Measurements from ENCODE around the gene KIAA0930. TPM values are rescaled to one million over a fixed set of nuclear protein-coding genes. Genes with fewer than 3 reads are reported as not detected.
A peak's percentile ranks its signal among the peaks of the same experiment; 100 is the strongest.

KIAA0930 gene
- total RNA-seq, 2 donors from 2014 or later, result 29.1 to 55.1 TPM

DNA sequence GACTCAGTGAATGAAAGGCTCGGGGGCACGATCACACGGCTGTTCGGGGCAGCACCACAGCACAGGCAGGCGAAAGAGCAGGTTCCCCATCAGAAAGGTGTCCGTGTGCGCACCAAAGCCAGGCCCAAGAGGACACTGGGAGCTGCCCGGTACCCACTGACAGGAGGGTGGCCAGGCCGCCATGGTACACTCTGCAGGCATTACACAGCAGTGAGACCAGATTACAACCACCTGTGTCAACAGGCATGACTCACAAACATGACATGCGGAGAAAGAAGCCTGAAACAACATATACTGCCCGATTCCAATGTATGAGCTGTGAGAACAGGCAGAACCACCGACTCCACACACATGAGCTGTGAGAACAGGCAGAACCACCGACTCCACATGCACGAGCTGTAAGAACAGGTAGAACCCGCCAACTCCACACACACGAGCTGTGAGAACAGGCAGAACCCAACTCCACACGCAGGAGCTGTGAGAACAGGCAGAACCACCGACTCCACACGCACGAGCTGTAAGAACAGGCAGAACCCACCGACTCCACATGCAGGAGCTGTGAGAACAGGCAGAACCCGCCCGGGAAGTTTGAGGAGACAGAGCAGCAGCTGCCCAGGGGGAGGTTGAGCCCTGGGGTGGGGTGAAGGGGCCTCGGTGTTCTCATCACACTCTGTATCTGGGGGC, 32.6 kb downstream of the KIAA0930 start:
- Histone ChIP-seq H3K4me1 (replicated peaks) (no peaks in the 10 kb centered on the region), H3K9me3 (no peaks in the 10 kb centered on the region), H3K27ac (peak overlapping the region; percentile 9 to 31), H3K27me3 (replicated peaks; ENCODE audit: insufficient read depth) (no peaks in the 10 kb centered on the region), H3K36me3 (no peaks in the 10 kb centered on the region), H3K4me3 (no peak overlapping the region)
- 60% methylated on average over 24 of the region's 24 CpGs for WGBS
- intact Hi-C loops (cut with DNase I), result no loop called here
- peak; percentile 53 for DNase-seq (ENCODE audit: low spot score)
- TF ChIP-seq POLR2A (IDR thresholded peaks at IDR 0.05) (no peak), POLR2AphosphoS5 (IDR thresholded peaks at IDR 0.05) (peak; percentile 34)
- TF ChIP-seq, protein P1, sequence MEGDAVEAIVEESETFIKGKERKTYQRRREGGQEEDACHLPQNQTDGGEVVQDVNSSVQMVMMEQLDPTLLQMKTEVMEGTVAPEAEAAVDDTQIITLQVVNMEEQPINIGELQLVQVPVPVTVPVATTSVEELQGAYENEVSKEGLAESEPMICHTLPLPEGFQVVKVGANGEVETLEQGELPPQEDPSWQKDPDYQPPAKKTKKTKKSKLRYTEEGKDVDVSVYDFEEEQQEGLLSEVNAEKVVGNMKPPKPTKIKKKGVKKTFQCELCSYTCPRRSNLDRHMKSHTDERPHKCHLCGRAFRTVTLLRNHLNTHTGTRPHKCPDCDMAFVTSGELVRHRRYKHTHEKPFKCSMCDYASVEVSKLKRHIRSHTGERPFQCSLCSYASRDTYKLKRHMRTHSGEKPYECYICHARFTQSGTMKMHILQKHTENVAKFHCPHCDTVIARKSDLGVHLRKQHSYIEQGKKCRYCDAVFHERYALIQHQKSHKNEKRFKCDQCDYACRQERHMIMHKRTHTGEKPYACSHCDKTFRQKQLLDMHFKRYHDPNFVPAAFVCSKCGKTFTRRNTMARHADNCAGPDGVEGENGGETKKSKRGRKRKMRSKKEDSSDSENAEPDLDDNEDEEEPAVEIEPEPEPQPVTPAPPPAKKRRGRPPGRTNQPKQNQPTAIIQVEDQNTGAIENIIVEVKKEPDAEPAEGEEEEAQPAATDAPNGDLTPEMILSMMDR (IDR thresholded peaks at IDR 0.05), result no peak

DNA sequence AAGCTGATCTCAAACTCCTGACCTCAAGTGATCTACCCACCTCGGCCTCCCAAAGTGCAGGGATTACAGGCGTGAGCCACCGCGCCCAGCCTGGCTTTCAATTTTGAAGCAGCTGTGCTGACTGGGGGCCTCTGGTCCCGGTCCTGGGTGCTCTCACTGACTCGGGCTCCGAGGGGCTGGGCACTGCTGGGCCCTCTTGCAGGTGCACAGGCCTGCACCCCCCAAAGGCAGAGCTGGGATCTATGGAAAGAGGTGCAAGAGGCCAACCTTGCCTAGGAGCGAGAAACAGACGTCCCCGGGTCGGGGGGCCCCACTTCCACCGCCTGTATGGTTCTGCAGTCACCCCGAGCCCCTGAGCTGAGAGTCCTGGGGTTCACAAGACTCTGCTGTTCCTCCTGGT, 33.2 kb downstream of the KIAA0930 start:
- Histone ChIP-seq H3K27me3 (replicated peaks; ENCODE audit: insufficient read depth) (no peaks in the 10 kb centered on the region), H3K4me3 (no peak overlapping the region), H3K4me1 (replicated peaks) (no peaks in the 10 kb centered on the region), H3K36me3 (peaks cover 0 to 5% of the 10 kb centered on the region in 2 donors), H3K27ac (no peak overlapping the region), H3K9me3 (no peaks in the 10 kb centered on the region)
- TF ChIP-seq POLR2AphosphoS5 (IDR thresholded peaks at IDR 0.05) (no peak), POLR2A (IDR thresholded peaks at IDR 0.05) (no peak)
- TF ChIP-seq, protein P1 (IDR thresholded peaks at IDR 0.05), result no peak
- WGBS, result 93% methylated on average over 13 of the region's 13 CpGs
- intact Hi-C loops (cut with DNase I), result no loop called here
- no peak for DNase-seq (ENCODE audit: low spot score)

DNA sequence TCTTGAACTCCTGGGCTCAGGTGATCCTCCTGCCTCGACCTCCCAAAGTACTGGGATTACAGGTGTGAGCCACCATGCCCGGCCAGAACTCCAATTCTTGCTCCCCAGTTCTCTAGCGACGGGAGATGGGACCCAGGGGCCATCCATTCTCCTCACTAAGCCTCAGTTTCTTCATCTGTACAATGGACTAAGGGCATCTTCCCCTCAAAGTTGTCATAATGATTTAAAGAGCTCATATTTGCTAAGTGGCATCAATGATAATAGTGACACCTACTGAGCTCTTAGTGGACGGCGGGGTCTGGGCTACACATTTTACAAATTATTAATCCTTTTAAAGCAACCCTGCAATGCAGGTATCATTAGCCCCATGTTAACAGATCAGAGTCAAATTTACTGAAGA, 34.5 kb downstream of the KIAA0930 start:
- no peaks in the 10 kb centered on the region for H3K27me3 ChIP-seq (replicated peaks; ENCODE audit: insufficient read depth)
- H3K27ac ChIP-seq, result no peak overlapping the region
- no peak overlapping the region for H3K4me3 ChIP-seq
- WGBS, result 95% methylated on average over 6 of the region's 6 CpGs
- H3K4me1 ChIP-seq (replicated peaks), result no peaks in the 10 kb centered on the region
- peaks cover 0 to 6% of the 10 kb centered on the region in 2 donors for H3K36me3 ChIP-seq
- H3K9me3 ChIP-seq, result no peaks in the 10 kb centered on the region
- TF ChIP-seq POLR2AphosphoS5 (IDR thresholded peaks at IDR 0.05) (no peak), POLR2A (IDR thresholded peaks at IDR 0.05) (no peak)
- TF ChIP-seq, protein P1 (IDR thresholded peaks at IDR 0.05), result no peak
- intact Hi-C loops (cut with DNase I), result no loop called here
- DNase-seq (ENCODE audit: low spot score), result no peak

DNA sequence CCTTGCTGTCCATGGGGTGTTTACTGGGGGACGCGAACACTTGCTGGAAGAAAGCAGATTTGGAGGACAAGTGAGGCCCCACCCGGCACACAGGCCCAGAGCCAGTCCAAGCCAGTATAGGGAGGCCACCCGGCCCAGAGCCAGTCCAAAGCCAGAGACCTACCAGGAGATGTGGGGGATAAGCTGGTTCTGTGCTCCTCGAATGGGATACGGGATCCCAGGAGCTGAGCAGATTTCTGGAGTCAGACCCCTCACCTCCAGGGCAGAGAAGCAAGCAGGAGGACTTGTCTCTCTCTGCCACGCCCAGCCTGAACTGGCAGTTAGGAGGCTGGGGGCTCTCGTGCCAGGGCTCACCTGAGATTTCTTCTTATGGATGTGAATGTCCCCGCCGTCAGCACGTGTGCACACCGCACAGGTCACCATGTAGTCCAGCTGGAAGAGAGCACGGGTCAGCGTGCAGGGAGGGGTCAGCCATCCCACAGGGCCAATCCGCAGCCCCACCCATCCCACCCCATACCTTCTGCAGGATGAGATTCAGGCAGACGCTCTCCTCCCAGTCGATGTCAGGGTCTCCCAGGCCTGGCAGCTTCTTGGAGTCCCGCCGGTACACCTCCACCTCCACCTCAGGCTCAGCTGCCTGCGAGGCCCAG, 35.3 kb downstream of the KIAA0930 start:
- H3K9me3 ChIP-seq, result no peaks in the 10 kb centered on the region
- peaks cover 0 to 6% of the 10 kb centered on the region in 2 donors for H3K36me3 ChIP-seq
- no peak overlapping the region for H3K27ac ChIP-seq
- no peak overlapping the region for H3K4me3 ChIP-seq
- DNase-seq (ENCODE audit: low spot score), result no peak
- intact Hi-C loops (cut with DNase I), result no loop called here
- H3K27me3 ChIP-seq (replicated peaks; ENCODE audit: insufficient read depth), result no peaks in the 10 kb centered on the region
- 87% methylated on average over 20 of the region's 20 CpGs for WGBS
- H3K4me1 ChIP-seq (replicated peaks), result no peaks in the 10 kb centered on the region
- no peak for TF ChIP-seq POLR2AphosphoS5 (IDR thresholded peaks at IDR 0.05)
- no peak for TF ChIP-seq POLR2A (IDR thresholded peaks at IDR 0.05)

DNA sequence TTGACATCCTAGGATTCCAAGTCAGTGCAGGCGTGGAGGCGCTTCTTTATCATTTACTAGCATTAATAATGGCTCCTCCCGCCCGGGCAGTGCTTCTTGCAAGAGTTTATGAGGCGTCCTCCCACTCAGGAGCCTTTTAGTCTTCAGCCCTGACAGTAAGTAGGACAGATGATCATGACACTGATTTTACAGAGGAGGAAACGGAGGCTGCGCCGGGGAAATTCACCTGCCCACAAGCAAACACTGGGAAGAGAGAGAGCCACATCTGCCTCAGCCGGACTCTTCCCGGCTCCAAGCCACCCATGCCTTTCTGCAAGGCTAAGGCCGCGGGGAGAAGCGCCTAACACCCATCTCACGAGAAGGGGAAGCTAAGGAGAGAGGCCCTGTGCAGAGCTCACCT, 35.9 kb downstream of the KIAA0930 start:
- H3K36me3 ChIP-seq, result peaks cover 0 to 6% of the 10 kb centered on the region in 2 donors
- H3K4me1 ChIP-seq (replicated peaks), result no peaks in the 10 kb centered on the region
- TF ChIP-seq, protein P1 (IDR thresholded peaks at IDR 0.05), result no peak
- TF ChIP-seq POLR2A (IDR thresholded peaks at IDR 0.05) (no peak), POLR2AphosphoS5 (IDR thresholded peaks at IDR 0.05) (no peak)
- no peak overlapping the region for H3K27ac ChIP-seq
- intact Hi-C loops (cut with DNase I), result no loop called here
- H3K4me3 ChIP-seq, result no peak overlapping the region
- H3K9me3 ChIP-seq, result no peaks in the 10 kb centered on the region
- 71% methylated on average over 14 of the region's 14 CpGs for WGBS
- no peak for DNase-seq (ENCODE audit: low spot score)
- H3K27me3 ChIP-seq (replicated peaks; ENCODE audit: insufficient read depth), result no peaks in the 10 kb centered on the region
